ENCODE measurements around the gene CDR2L.
"Not testable (repeated sequence)": the region's sequence is repeated elsewhere in the genome, so short reads cannot be mapped to it uniquely, and the experiment has no call there.

CDR2L gene

GRCh38 chr17:75044716-75045115 lies 57.3 kb downstream of the CDR2L start:
- no peak for DNase-seq (ENCODE audit: low read depth)

GRCh38 chr17:75045946-75046406 lies 58.5 kb downstream of the CDR2L start:
- DNase-seq (ENCODE audit: low read depth), result not testable (repeated sequence)

- peak; percentile 94 for DNase-seq (ENCODE audit: low read depth)
Observed at GRCh38 chr17:75046407-75047289, 59.2 kb downstream of the CDR2L start, which contains the start of the genes ATP5PD and KCTD2. Gene ATP5PD, minus strand, starts transcription at chr17:75046969. Its CDS starts 4,319 bp downstream, at chr17:75042650. Gene KCTD2, plus strand, starts transcription at chr17:75047225. Its CDS starts 26 bp downstream, at chr17:75047251.

GRCh38 chr17:75047398-75048098 lies 60.1 kb downstream of the CDR2L start:
- DNase-seq (ENCODE audit: low read depth), result no peak

- no peak for DNase-seq (ENCODE audit: low read depth)
Observed at GRCh38 chr17:75048249-75048878, 60.9 kb downstream of the CDR2L start.

GRCh38 chr17:75049057-75049456 lies 61.6 kb downstream of the CDR2L start:
- DNase-seq (ENCODE audit: low read depth), result no peak

GRCh38 chr17:75049706-75050105 lies 62.3 kb downstream of the CDR2L start:
- no peak for DNase-seq (ENCODE audit: low read depth)

GRCh38 chr17:75051941-75052340 lies 64.5 kb downstream of the CDR2L start:
- DNase-seq (ENCODE audit: low read depth), result no peak

Measured in activated T-helper 1 cell treated with Interleukin-2 at 50 U/mL for 16 hours (primary cell).